Measurements from ENCODE around the gene SDK1.

The SDK1 gene

GRCh38 chr7:3964980-3965606 lies 664.0 kb downstream of the SDK1 start:
- H3K27me3 ChIP-seq (ENCODE audit: control insufficient read depth, insufficient read depth, low read length), result no peaks in the 10 kb centered on the region

GRCh38 chr7:3965794-3966395 lies 664.8 kb downstream of the SDK1 start:
- Histone ChIP-seq H3K9me3 (ENCODE audit: control insufficient read depth, low read length) (no peaks in the 10 kb centered on the region), H3K9ac (no peak overlapping the region), H3K36me3 (ENCODE audit: control insufficient read depth, insufficient read depth, low read length) (no peaks in the 10 kb centered on the region), H3K4me3 (ENCODE audit: low read depth, low read length) (no peak overlapping the region), H3K27me3 (ENCODE audit: control insufficient read depth, insufficient read depth, low read length) (no peaks in the 10 kb centered on the region), H3K79me2 (no peaks in the 10 kb centered on the region), H2AFZ (no peak overlapping the region), H3K4me1 (no peaks in the 10 kb centered on the region), H3K4me2 (ENCODE audit: low read length) (no peak overlapping the region), H3K27ac (no peak overlapping the region)
- no peak for TF ChIP-seq CTCF (IDR thresholded peaks at IDR 0.05)

More at GRCh38 chr7:3964980-3965606, 664.0 kb downstream of the SDK1 start:
- H2AFZ ChIP-seq, result no peak overlapping the region
- TF ChIP-seq CTCF (IDR thresholded peaks at IDR 0.05), result no peak
- no peak overlapping the region for H3K9ac ChIP-seq
- H3K9me3 ChIP-seq (ENCODE audit: control insufficient read depth, low read length), result no peaks in the 10 kb centered on the region
- H3K4me3 ChIP-seq (ENCODE audit: low read depth, low read length), result no peak overlapping the region
- H3K27ac ChIP-seq, result no peak overlapping the region
- no peaks in the 10 kb centered on the region for H3K79me2 ChIP-seq
- H3K4me1 ChIP-seq, result no peaks in the 10 kb centered on the region
- no peak overlapping the region for H3K4me2 ChIP-seq (ENCODE audit: low read length)
- no peaks in the 10 kb centered on the region for H3K36me3 ChIP-seq (ENCODE audit: control insufficient read depth, insufficient read depth, low read length)

- H3K27me3 ChIP-seq (ENCODE audit: control insufficient read depth, insufficient read depth, low read length), result no peaks in the 10 kb centered on the region
- TF ChIP-seq CTCF (IDR thresholded peaks at IDR 0.05), result no peak
Observed at GRCh38 chr7:3968234-3968633, 667.2 kb downstream of the SDK1 start.

GRCh38 chr7:3969286-3969685 lies 668.2 kb downstream of the SDK1 start:
- TF ChIP-seq CTCF (IDR thresholded peaks at IDR 0.05), result no peak

More at GRCh38 chr7:3968234-3968633, 667.2 kb downstream of the SDK1 start:
- H3K9me3 ChIP-seq (ENCODE audit: control insufficient read depth, low read length), result no peaks in the 10 kb centered on the region
- H3K4me2 ChIP-seq (ENCODE audit: low read length), result no peak overlapping the region
- no peak overlapping the region for H3K9ac ChIP-seq
- H2AFZ ChIP-seq, result no peak overlapping the region
- H3K4me3 ChIP-seq (ENCODE audit: low read depth, low read length), result no peak overlapping the region
- H3K27ac ChIP-seq, result no peak overlapping the region
- no peaks in the 10 kb centered on the region for H3K36me3 ChIP-seq (ENCODE audit: control insufficient read depth, insufficient read depth, low read length)
- H3K79me2 ChIP-seq, result no peaks in the 10 kb centered on the region
- no peaks in the 10 kb centered on the region for H3K4me1 ChIP-seq

GRCh38 chr7:3971323-3971722 lies 670.3 kb downstream of the SDK1 start:
- H3K9me3 ChIP-seq (ENCODE audit: control insufficient read depth, low read length), result no peaks in the 10 kb centered on the region
- no peaks in the 10 kb centered on the region for H3K79me2 ChIP-seq
- no peak overlapping the region for H3K9ac ChIP-seq
- H3K4me2 ChIP-seq (ENCODE audit: low read length), result no peak overlapping the region
- H3K36me3 ChIP-seq (ENCODE audit: control insufficient read depth, insufficient read depth, low read length), result no peaks in the 10 kb centered on the region
- no peaks in the 10 kb centered on the region for H3K27me3 ChIP-seq (ENCODE audit: control insufficient read depth, insufficient read depth, low read length)
- no peak overlapping the region for H3K4me3 ChIP-seq (ENCODE audit: low read depth, low read length)
- no peak overlapping the region for H3K27ac ChIP-seq
- no peak for TF ChIP-seq CTCF (IDR thresholded peaks at IDR 0.05)
- no peak overlapping the region for H2AFZ ChIP-seq
- H3K4me1 ChIP-seq, result no peaks in the 10 kb centered on the region

More at GRCh38 chr7:3969286-3969685, 668.2 kb downstream of the SDK1 start:
- no peaks in the 10 kb centered on the region for H3K79me2 ChIP-seq
- H3K4me2 ChIP-seq (ENCODE audit: low read length), result no peak overlapping the region
- no peaks in the 10 kb centered on the region for H3K27me3 ChIP-seq (ENCODE audit: control insufficient read depth, insufficient read depth, low read length)
- no peaks in the 10 kb centered on the region for H3K4me1 ChIP-seq
- no peak overlapping the region for H3K9ac ChIP-seq
- H2AFZ ChIP-seq, result no peak overlapping the region
- H3K9me3 ChIP-seq (ENCODE audit: control insufficient read depth, low read length), result no peaks in the 10 kb centered on the region
- no peak overlapping the region for H3K27ac ChIP-seq
- H3K4me3 ChIP-seq (ENCODE audit: low read depth, low read length), result no peak overlapping the region
- no peaks in the 10 kb centered on the region for H3K36me3 ChIP-seq (ENCODE audit: control insufficient read depth, insufficient read depth, low read length)

Measured in parathyroid adenoma (tissue), 2 donors.